Measurements from ENCODE around the gene DUSP9.
A peak's percentile ranks its signal among the peaks of the same experiment; 100 is the strongest.

The DUSP9 gene

DNA sequence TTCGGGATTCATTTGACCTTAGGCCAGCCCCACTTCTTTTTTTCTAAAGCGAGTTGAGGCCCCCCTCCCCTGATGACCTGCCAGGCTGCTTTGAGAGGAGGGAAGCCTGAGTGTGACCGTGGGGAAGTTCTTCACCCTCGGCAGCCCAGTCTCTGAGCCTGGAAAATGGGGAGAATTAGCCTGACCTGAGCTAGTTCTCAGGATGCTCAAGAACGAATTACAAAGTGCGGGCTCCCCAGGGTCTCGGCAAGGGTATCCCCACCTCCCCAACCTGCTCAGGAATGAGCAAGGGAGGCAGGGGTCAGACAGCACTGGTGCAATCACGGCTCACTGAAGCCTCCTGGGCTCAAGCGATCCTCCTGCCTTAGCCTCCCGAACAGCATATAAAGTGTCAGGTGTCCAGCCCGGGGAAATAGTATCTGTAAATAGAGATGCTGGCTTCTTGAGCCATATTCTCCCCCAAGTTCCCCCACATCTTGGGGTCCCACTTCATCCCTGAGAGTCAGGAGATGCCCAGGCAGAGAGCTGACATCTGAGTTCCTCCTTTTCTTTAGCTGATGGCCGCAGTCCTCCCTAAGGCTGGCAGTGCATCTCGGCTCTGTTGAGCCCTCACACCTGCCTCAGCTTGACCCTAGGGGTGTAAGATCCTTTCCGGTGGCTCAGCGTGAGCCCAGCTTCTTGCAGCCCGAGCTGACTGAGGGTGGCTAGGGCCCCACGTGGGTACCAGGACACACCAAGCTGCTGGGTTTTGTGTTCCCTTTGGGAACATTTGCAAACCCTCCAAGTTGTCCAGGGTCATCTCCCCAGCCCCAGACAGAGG, 1.6 kb downstream of the DUSP9 start:
- no peak overlapping the region for H3K27ac ChIP-seq
- TF ChIP-seq, protein P1, sequence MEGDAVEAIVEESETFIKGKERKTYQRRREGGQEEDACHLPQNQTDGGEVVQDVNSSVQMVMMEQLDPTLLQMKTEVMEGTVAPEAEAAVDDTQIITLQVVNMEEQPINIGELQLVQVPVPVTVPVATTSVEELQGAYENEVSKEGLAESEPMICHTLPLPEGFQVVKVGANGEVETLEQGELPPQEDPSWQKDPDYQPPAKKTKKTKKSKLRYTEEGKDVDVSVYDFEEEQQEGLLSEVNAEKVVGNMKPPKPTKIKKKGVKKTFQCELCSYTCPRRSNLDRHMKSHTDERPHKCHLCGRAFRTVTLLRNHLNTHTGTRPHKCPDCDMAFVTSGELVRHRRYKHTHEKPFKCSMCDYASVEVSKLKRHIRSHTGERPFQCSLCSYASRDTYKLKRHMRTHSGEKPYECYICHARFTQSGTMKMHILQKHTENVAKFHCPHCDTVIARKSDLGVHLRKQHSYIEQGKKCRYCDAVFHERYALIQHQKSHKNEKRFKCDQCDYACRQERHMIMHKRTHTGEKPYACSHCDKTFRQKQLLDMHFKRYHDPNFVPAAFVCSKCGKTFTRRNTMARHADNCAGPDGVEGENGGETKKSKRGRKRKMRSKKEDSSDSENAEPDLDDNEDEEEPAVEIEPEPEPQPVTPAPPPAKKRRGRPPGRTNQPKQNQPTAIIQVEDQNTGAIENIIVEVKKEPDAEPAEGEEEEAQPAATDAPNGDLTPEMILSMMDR (conservative IDR thresholded peaks at IDR 0.05), result no peak

DNA sequence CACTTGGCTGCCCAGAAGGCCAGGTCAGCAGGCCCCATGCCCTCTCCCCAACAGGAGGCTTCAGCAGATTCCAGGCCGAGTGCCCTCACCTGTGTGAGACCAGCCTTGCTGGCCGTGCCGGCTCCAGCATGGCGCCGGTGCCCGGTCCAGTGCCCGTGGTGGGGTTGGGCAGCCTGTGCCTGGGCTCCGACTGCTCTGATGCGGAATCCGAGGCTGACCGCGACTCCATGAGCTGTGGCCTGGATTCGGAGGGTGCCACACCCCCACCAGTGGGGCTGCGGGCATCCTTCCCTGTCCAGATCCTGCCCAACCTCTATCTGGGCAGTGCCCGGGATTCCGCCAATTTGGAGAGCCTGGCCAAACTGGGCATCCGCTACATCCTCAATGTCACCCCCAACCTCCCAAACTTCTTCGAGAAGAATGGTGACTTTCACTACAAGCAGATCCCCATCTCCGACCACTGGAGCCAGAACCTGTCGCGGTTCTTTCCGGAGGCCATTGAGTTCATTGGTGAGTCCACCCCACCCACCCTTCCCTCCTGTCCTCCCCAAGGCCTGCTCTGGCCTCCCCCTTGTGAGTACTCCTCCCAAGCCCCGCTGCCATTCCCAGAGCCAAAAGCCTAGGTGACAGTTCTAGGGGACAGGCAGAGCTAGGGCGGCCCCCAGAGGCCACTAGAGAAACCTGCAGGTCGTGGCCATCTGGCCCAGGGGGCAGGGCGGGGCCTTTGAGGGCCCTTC, 2.3 kb downstream of the DUSP9 start:
- TF ChIP-seq, protein P1 (conservative IDR thresholded peaks at IDR 0.05), result peak; percentile 19
- H3K27ac ChIP-seq, result no peak overlapping the region

GRCh38 chrX:153649915-153650782, 3.1 kb downstream of the DUSP9 start:
- TF ChIP-seq, protein P1 (conservative IDR thresholded peaks at IDR 0.05), result no peak
- H3K27ac ChIP-seq, result no peak overlapping the region

GRCh38 chrX:153650959-153651358, 4.0 kb downstream of the DUSP9 start:
- no peak overlapping the region for H3K27ac ChIP-seq
- TF ChIP-seq, protein P1 (conservative IDR thresholded peaks at IDR 0.05), result no peak

GRCh38 chrX:153651540-153652079, 4.6 kb downstream of the DUSP9 start:
- H3K27ac ChIP-seq, result no peak overlapping the region
- TF ChIP-seq, protein P1 (conservative IDR thresholded peaks at IDR 0.05), result no peak; the same call in 1 of the 2 replicates

GRCh38 chrX:153653556-153653955, 6.6 kb downstream of the DUSP9 start:
- TF ChIP-seq, protein P1 (conservative IDR thresholded peaks at IDR 0.05), result no peak
- no peak overlapping the region for H3K27ac ChIP-seq

Measured in VCaP (cell line).